CD4-positive, alpha-beta memory T cell (primary cell): Measurements from ENCODE around the gene PHYH. TPM values are rescaled to one million over a fixed set of nuclear protein-coding genes. Genes with fewer than 3 reads are reported as not detected.
A peak's percentile ranks its signal among the peaks of the same experiment; 100 is the strongest.
"Not testable (repeated sequence)": the region's sequence is repeated elsewhere in the genome, so short reads cannot be mapped to it uniquely, and the experiment has no call there.

Experiments
- CTCF ChIA-PET: fragments of 350-600 bp; sonication (Branson Sonifier 250); formaldehyde crosslinking; loops from one replicate; lab custom pipeline; 2021; ENCODE audit warnings: inconsistent platforms; ENCODE audit not compliant: partially characterized antibody; lab: Charles Lee
- POLR2A ChIA-PET: fragments of 350-600 bp; sonication (Branson Sonifier 250); formaldehyde crosslinking; loops from one replicate; lab custom pipeline; 2021; ENCODE audit not compliant: partially characterized antibody; lab: Charles Lee
- DNase-seq, 5 donors: peaks; one replicate each; pipeline versions ENCODE4 v3.0.0 to v3.0.0-alpha.2; 2020 to 2022; ENCODE audit warnings: mixed read lengths in 1 of 5
- H3K27ac ChIP-seq: one replicate; pipeline ENCODE4 v1.7.0; 2013; ENCODE audit warnings: low read depth, low read length
- H3K27me3 ChIP-seq: 2 replicates; pipeline ENCODE4 v1.7.0; 2013; ENCODE audit warnings: mild to moderate bottlenecking, low read length, moderate library complexity; ENCODE audit not compliant: insufficient read depth
- H3K36me3 ChIP-seq: 2 replicates; pipeline ENCODE4 v1.7.0; 2013; ENCODE audit warnings: mild to moderate bottlenecking, low read length, moderate library complexity; ENCODE audit not compliant: insufficient read depth
- H3K4me1 ChIP-seq: 2 replicates; pipeline ENCODE4 v1.7.0; 2013; ENCODE audit warnings: mild to moderate bottlenecking, low read length, moderate library complexity; ENCODE audit not compliant: insufficient read depth
- H3K4me3 ChIP-seq, 2 donors: one replicate each; pipeline ENCODE4 v1.7.0; 2013; ENCODE audit warnings: low read length in 2 of 2, mild to moderate bottlenecking in 1 of 2
- H3K9me3 ChIP-seq, 2 donors: one replicate each; pipeline ENCODE4 v1.7.0; 2013; ENCODE audit warnings: low read length in 2 of 2, control low read depth in 1 of 2; ENCODE audit not compliant: control insufficient read depth in 1 of 2
- H3K27ac Mint-ChIP-seq, 7 donors: one replicate each; pipeline ENCODE4 v1.8.0; 2020 to 2021; ENCODE audit warnings: mixed read lengths in 7 of 7, mild to moderate bottlenecking in 6 of 7, inconsistent platforms in 3 of 7, moderate library complexity in 3 of 7
- H3K27me3 Mint-ChIP-seq, 2 donors: one replicate each; pipeline ENCODE4 v1.8.0; 2020 to 2021; ENCODE audit warnings: mixed read lengths in 2 of 2
- H3K36me3 Mint-ChIP-seq, 2 donors: one replicate each; pipeline ENCODE4 v1.8.0; 2020 to 2021; ENCODE audit warnings: mixed read lengths in 2 of 2, inconsistent platforms in 1 of 2, mild to moderate bottlenecking in 1 of 2
- H3K4me1 Mint-ChIP-seq, 4 donors: one replicate each; pipeline ENCODE4 v1.8.0; 2020 to 2021; ENCODE audit warnings: mixed read lengths in 4 of 4, mild to moderate bottlenecking in 1 of 4
- H3K4me3 Mint-ChIP-seq, 8 donors: one replicate each; pipeline ENCODE4 v1.8.0; 2020 to 2021; ENCODE audit warnings: mixed read lengths in 8 of 8, mild to moderate bottlenecking in 7 of 8, moderate library complexity in 6 of 8, inconsistent platforms in 3 of 8
- H3K9me3 Mint-ChIP-seq, 8 donors: one replicate each; pipeline ENCODE4 v1.8.0; 2020 to 2021; ENCODE audit warnings: mixed read lengths in 8 of 8, mild to moderate bottlenecking in 5 of 8, inconsistent platforms in 3 of 8, moderate library complexity in 1 of 8
- intact Hi-C: fragments of 100-400 bp; cut with micrococcal nuclease; formaldehyde crosslinking; loops from one replicate; pipeline ENCODE4 v1.15.1; 2023
- polyA plus RNA-seq, 2 donors: library from polyadenylated mRNA; unstranded; fragments of 300-500 nt; fragmentation: Illumina TruSeq; gene quantifications; one replicate each; pipeline ENCODE4 v1.2.3, GENCODE V29; 2021
- total RNA-seq, 2 experiments: library from RNA; stranded (reverse); gene quantifications; one replicate each; pipeline ENCODE4 v1.2.3, GENCODE V29; 2021

PHYH gene
- total and polyA plus RNA-seq, 4 experiments from 2014 or later = 8.7 to 19.3 (median 12.6) TPM

- Histone ChIP-seq H3K4me1 (peaks cover 5% of the 10 kb centered on the region), H3K27ac (no peak overlapping the region), H3K36me3 (peaks cover 26% of the 10 kb centered on the region), H3K4me3 (no peak overlapping the region), H3K27me3 (no peaks in the 10 kb centered on the region), H3K9me3 (no peaks in the 10 kb centered on the region)
- no peak for DNase-seq
- Mint-ChIP-seq H3K4me3 (no peak overlapping the region), H3K36me3 (peaks cover 47 to 48% of the 10 kb centered on the region in 2 donors), H3K4me1 (peaks cover 5 to 17% (median 11%) of the 10 kb centered on the region in 4 donors), H3K9me3 (peaks cover 0 to 4% (median 0%) of the 10 kb centered on the region in 8 donors), H3K27ac (peak overlapping the region in 1 of 7 donors; percentile 36), H3K27me3 (no peaks in the 10 kb centered on the region)
- ChIA-PET CTCF (no interaction called here), POLR2A (no interaction called here)
- intact Hi-C loops = no loop called here
These were observed 34.7 kb upstream of the PHYH start for GRCh38 chr10:13334556-13334955.

DNA sequence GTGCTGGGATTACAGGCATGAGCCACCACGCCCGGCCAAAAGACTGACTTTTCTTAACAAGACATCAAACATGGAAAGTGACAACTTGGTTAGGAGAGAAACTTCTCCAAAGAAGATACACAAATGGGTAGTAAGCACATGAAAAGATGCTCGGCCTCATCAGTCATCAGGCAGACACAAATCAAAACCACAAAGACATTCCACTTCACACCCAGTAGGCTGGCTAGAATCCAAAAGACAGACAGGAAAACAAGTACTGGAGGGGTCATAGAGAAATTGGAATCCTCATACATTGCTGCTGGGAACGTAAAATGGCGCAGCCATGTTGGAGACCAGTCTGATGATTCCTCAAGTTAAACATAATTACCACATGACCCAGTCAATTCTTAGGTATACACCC lies 31.8 kb upstream of the PHYH start:
- H3K27ac Mint-ChIP-seq = no peak overlapping the region
- H3K9me3 Mint-ChIP-seq = peaks cover 0 to 4% (median 0%) of the 10 kb centered on the region in 8 donors
- Histone ChIP-seq H3K4me1 (no peaks in the 10 kb centered on the region), H3K27ac (no peak overlapping the region), H3K27me3 (no peaks in the 10 kb centered on the region), H3K4me3 (no peak overlapping the region), H3K36me3 (peaks cover 43% of the 10 kb centered on the region), H3K9me3 (no peaks in the 10 kb centered on the region)
- CTCF ChIA-PET = no interaction called here
- no peak for DNase-seq
- intact Hi-C loops = no loop called here
- POLR2A ChIA-PET = interaction anchor here (0.6 kb wide), 1 partner anchor 211 kb away, joined by 3 read pairs; no protein-coding TSS in a partner anchor
- peaks cover 55 to 62% of the 10 kb centered on the region in 2 donors for H3K36me3 Mint-ChIP-seq
- H3K27me3 Mint-ChIP-seq = no peaks in the 10 kb centered on the region
- no peak overlapping the region for H3K4me3 Mint-ChIP-seq
- H3K4me1 Mint-ChIP-seq = no peaks in the 10 kb centered on the region

- H3K4me1 ChIP-seq, H3K4me1 Mint-ChIP-seq, H3K9me3 Mint-ChIP-seq, intact Hi-C loops, H3K4me3 ChIP-seq, H3K27me3 ChIP-seq, H3K27me3 Mint-ChIP-seq, H3K27ac ChIP-seq, DNase-seq, H3K9me3 ChIP-seq, POLR2A ChIA-PET, H3K4me3 Mint-ChIP-seq: not testable (repeated sequence)
- CTCF ChIA-PET = interaction anchor here (0.6 to 0.9 kb wide), 2 partner anchors 15 to 109 kb away, joined by 3 read pairs; no protein-coding TSS in a partner anchor
- peaks cover 41% of the 10 kb centered on the region for H3K36me3 ChIP-seq
- peak overlapping the region in 1 of 7 donors; percentile 73 for H3K27ac Mint-ChIP-seq
- H3K36me3 Mint-ChIP-seq = peaks cover 52 to 68% of the 10 kb centered on the region in 2 donors
These were observed 31.1 kb upstream of the PHYH start for GRCh38 chr10:13330980-13331379.

GRCh38 chr10:13329565-13329964 lies 29.7 kb upstream of the PHYH start:
- H3K9me3 ChIP-seq = no peaks in the 10 kb centered on the region
- intact Hi-C loops = no loop called here
- Mint-ChIP-seq H3K4me1 (no peaks in the 10 kb centered on the region), H3K27me3 (no peaks in the 10 kb centered on the region), H3K9me3 (peaks cover 0 to 4% (median 0%) of the 10 kb centered on the region in 8 donors), H3K36me3 (peaks cover 58 to 70% of the 10 kb centered on the region in 2 donors), H3K4me3 (no peak overlapping the region), H3K27ac (peak overlapping the region in 1 of 7 donors; percentile 74)
- ChIA-PET CTCF (no interaction called here), POLR2A (interaction anchor here (1.2 kb wide), 1 partner anchor 27 kb away, joined by 3 read pairs; no protein-coding TSS in a partner anchor)
- no peak overlapping the region for H3K27ac ChIP-seq
- H3K36me3 ChIP-seq = peaks cover 41% of the 10 kb centered on the region
- no peaks in the 10 kb centered on the region for H3K27me3 ChIP-seq
- no peaks in the 10 kb centered on the region for H3K4me1 ChIP-seq
- DNase-seq = no peak
- no peak overlapping the region for H3K4me3 ChIP-seq

- Mint-ChIP-seq H3K27ac (peak overlapping the region in 1 of 7 donors; percentile 74), H3K36me3 (peaks cover 61 to 70% of the 10 kb centered on the region in 2 donors), H3K27me3 (no peaks in the 10 kb centered on the region), H3K4me3 (no peak overlapping the region), H3K4me1 (no peaks in the 10 kb centered on the region), H3K9me3 (peaks cover 0 to 4% (median 0%) of the 10 kb centered on the region in 8 donors)
- Histone ChIP-seq H3K27me3 (no peaks in the 10 kb centered on the region), H3K36me3 (peaks cover 41% of the 10 kb centered on the region), H3K4me3 (no peak overlapping the region), H3K27ac (no peak overlapping the region), H3K4me1 (no peaks in the 10 kb centered on the region), H3K9me3 (no peaks in the 10 kb centered on the region)
- ChIA-PET POLR2A (interaction anchor here (1.2 kb wide), 1 partner anchor 26 kb away, joined by 3 read pairs; no protein-coding TSS in a partner anchor), CTCF (no interaction called here)
- intact Hi-C loops = no loop called here
- DNase-seq = no peak
These were observed 28.7 kb upstream of the PHYH start for GRCh38 chr10:13328613-13329012.

GRCh38 chr10:13328126-13328525 lies 28.3 kb upstream of the PHYH start:
- Histone ChIP-seq H3K36me3 (peaks cover 41% of the 10 kb centered on the region), H3K4me3 (no peak overlapping the region), H3K27me3 (no peaks in the 10 kb centered on the region), H3K27ac (no peak overlapping the region), H3K4me1 (no peaks in the 10 kb centered on the region), H3K9me3 (no peaks in the 10 kb centered on the region)
- DNase-seq = no peak
- POLR2A ChIA-PET = no interaction called here
- H3K4me1 Mint-ChIP-seq = no peaks in the 10 kb centered on the region
- no peaks in the 10 kb centered on the region for H3K27me3 Mint-ChIP-seq
- peaks cover 57 to 70% of the 10 kb centered on the region in 2 donors for H3K36me3 Mint-ChIP-seq
- CTCF ChIA-PET = no interaction called here
- intact Hi-C loops = no loop called here
- H3K9me3 Mint-ChIP-seq = peaks cover 0 to 4% (median 0%) of the 10 kb centered on the region in 8 donors
- peak overlapping the region in 1 of 7 donors; percentile 74 for H3K27ac Mint-ChIP-seq
- H3K4me3 Mint-ChIP-seq = no peak overlapping the region

- Histone ChIP-seq H3K9me3 (no peaks in the 10 kb centered on the region), H3K27me3 (no peaks in the 10 kb centered on the region), H3K36me3 (peaks cover 37% of the 10 kb centered on the region), H3K4me3 (no peak overlapping the region), H3K27ac (no peak overlapping the region), H3K4me1 (no peaks in the 10 kb centered on the region)
- Mint-ChIP-seq H3K27me3 (no peaks in the 10 kb centered on the region), H3K4me1 (no peaks in the 10 kb centered on the region), H3K9me3 (peaks cover 0 to 4% (median 0%) of the 10 kb centered on the region in 8 donors), H3K27ac (peak overlapping the region in 3 of 7 donors; percentile 13 to 68 (median 15)), H3K4me3 (no peak overlapping the region), H3K36me3 (peaks cover 62 to 72% of the 10 kb centered on the region in 2 donors)
- no peak for DNase-seq
- intact Hi-C loops = no loop called here
- ChIA-PET CTCF (interaction anchor here (0.7 kb wide), 1 partner anchor 15 kb away, joined by 3 read pairs; no protein-coding TSS in a partner anchor), POLR2A (no interaction called here)
These were observed 27.7 kb upstream of the PHYH start for GRCh38 chr10:13327534-13327933.
